ENCODE measurements around the gene DHRS1.

Gene DHRS1

DNA sequence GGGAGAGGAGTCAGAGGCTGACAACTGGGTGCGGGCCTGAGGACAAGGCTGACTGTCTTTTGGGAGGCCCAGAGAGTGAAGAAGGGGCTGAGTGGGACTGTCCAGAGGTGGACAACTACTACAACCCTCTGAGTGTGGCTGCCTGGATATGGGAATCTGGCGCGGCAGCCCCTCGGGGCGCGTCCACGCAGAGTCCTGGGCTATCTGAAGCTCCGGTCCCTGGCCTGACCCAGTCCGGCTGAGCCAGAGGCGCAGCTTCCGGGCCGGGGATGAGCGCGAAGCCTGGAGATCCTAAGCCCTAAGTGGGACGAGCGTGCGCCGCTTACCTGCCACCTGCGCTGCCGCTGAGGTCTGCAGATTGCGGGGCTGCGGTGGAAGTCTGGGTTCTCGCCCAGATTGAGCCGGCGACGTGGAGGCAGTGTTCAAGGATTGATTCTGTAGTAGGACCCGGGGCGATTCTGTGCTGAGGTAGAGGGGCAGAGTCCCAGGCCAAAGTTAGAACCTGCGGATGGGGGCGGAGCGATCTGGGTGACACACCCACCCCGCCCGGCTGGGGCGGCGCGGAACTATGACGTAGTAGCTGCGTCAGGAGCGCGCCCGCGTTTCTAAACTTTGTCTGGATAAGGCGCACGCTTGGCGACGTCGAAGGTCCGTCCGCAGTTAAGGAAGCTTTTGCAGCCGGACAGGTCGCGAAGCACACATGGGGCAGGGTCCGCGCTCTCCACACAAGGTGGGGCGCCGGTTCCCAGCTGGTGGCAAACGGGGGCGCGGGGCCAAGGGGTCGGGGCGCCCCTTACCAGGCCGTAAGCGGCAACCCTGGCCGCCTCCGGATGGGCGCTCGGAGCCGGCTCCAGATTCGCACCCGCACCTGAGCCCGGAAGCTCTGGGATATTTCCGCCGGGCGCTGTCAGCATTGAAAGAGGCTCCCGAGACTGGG, at the start of gene DHRS1, which contains the start of gene NOP9:
Gene DHRS1, minus strand, starts transcription at position 526 of the 937 bp plus-strand sequence. CDS start 674 bp downstream, outside the sequence.
Gene NOP9, plus strand, starts transcription at position 596 of the 937 bp plus-strand sequence. Its CDS starts 105 bp downstream, at position 701.
- H3K4me3 ChIP-seq (ENCODE audit: control insufficient read depth, low read depth, low read length) = peak within 1 kb of the TSS; percentile 70
- TF ChIP-seq, protein P1, sequence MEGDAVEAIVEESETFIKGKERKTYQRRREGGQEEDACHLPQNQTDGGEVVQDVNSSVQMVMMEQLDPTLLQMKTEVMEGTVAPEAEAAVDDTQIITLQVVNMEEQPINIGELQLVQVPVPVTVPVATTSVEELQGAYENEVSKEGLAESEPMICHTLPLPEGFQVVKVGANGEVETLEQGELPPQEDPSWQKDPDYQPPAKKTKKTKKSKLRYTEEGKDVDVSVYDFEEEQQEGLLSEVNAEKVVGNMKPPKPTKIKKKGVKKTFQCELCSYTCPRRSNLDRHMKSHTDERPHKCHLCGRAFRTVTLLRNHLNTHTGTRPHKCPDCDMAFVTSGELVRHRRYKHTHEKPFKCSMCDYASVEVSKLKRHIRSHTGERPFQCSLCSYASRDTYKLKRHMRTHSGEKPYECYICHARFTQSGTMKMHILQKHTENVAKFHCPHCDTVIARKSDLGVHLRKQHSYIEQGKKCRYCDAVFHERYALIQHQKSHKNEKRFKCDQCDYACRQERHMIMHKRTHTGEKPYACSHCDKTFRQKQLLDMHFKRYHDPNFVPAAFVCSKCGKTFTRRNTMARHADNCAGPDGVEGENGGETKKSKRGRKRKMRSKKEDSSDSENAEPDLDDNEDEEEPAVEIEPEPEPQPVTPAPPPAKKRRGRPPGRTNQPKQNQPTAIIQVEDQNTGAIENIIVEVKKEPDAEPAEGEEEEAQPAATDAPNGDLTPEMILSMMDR (IDR thresholded peaks at IDR 0.05; ENCODE audit: control insufficient read depth, insufficient read depth, low read depth, low read length, missing control alignments) = no peak
- DNase-seq (ENCODE audit: low read depth) = peak; percentile 18

DNA sequence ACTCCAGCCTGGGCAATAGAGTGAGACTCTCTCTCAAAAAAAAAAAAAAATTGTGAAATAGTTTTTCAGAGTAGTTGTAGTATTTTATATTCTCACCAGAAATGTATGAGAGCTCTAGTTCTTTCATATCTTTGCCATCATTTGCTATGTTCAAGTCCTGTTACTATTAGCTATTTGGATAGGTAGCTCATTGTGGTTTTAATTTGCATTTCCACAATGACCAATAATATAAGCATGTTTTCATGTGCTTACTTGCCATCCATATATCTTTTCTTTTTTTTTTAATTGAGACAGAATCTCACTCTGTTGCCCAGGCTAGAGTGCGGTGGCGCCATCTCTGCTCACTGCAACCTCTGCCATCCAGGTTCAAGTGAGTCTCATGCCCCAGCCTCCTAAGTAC, 48.6 kb upstream of the DHRS1 start:
- H3K4me3 ChIP-seq (ENCODE audit: control insufficient read depth, low read depth, low read length) = no peak overlapping the region
- TF ChIP-seq, protein P1 (IDR thresholded peaks at IDR 0.05; ENCODE audit: control insufficient read depth, insufficient read depth, low read depth, low read length, missing control alignments) = no peak
- DNase-seq (ENCODE audit: low read depth) = no peak

GRCh38 chr14:24347134-24347533, 47.6 kb upstream of the DHRS1 start:
- DNase-seq (ENCODE audit: low read depth) = no peak
- TF ChIP-seq, protein P1 (IDR thresholded peaks at IDR 0.05; ENCODE audit: control insufficient read depth, insufficient read depth, low read depth, low read length, missing control alignments) = no peak
- no peak overlapping the region for H3K4me3 ChIP-seq (ENCODE audit: control insufficient read depth, low read depth, low read length)

DNA sequence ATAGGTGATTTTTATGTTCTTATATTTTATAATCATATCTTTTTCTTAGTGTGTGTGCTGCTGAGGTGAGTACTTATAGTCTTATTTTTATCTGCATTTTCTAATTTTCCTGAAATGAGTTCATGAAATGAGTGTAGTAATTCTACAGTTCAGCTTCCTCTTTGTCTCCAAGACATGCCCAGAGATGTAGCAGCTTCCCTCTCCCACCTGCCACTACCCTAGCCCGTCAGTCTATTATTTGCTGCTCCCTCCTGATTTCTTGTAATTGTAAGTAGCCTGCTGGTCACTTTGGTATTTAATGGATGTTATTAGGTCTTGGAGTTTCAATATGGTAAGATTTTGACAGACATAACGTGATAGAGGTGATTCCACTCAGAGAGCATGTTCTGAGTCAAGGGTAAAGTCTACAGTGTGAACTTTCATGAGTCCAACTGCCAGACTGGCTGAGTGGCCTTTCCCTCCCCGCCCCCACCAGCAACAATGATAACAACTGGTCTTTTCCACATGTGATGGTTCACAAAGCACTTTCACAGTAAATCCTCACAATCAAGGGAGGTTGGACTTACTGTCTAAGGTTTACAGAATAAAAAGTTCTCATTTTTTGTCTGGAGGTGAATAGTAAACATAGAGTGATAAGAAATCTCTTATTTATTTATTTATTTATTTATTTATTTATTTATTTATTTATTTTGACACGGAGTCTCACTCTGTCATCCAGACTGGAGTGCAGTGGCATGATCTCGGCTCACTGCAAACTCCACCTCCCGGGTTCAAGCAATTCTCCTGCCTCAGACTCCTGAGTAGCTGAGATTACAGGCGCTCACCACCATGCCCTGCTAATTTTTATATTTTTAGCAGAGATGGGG, 44.4 kb upstream of the DHRS1 start:
- H3K4me3 ChIP-seq (ENCODE audit: control insufficient read depth, low read depth, low read length) = no peak overlapping the region
- DNase-seq (ENCODE audit: low read depth) = no peak
- TF ChIP-seq, protein P1 (IDR thresholded peaks at IDR 0.05; ENCODE audit: control insufficient read depth, insufficient read depth, low read depth, low read length, missing control alignments) = no peak

GRCh38 chr14:24342889-24343288, 43.3 kb upstream of the DHRS1 start:
- H3K4me3 ChIP-seq (ENCODE audit: control insufficient read depth, low read depth, low read length) = no peak overlapping the region
- no peak for DNase-seq (ENCODE audit: low read depth)
- TF ChIP-seq, protein P1 (IDR thresholded peaks at IDR 0.05; ENCODE audit: control insufficient read depth, insufficient read depth, low read depth, low read length, missing control alignments) = no peak

- DNase-seq (ENCODE audit: low read depth) = no peak
- TF ChIP-seq, protein P1 (IDR thresholded peaks at IDR 0.05; ENCODE audit: control insufficient read depth, insufficient read depth, low read depth, low read length, missing control alignments) = no peak
- no peak overlapping the region for H3K4me3 ChIP-seq (ENCODE audit: control insufficient read depth, low read depth, low read length)
Observed at GRCh38 chr14:24340606-24341005, 41.0 kb upstream of the DHRS1 start.
